AG04450 (cell line): ENCODE measurements around the gene FYN. TPM values are rescaled to one million over a fixed set of nuclear protein-coding genes. Genes with fewer than 3 reads are reported as not detected.

Experiments used
- CTCF ChIA-PET: fragments of 300-600, 350-600 bp; formaldehyde crosslinking; extraction: SDS; loops from one replicate; lab custom pipeline; 2022; ENCODE audit warnings: antibody characterized with exemption, inconsistent platforms; lab: Charles Lee
- POLR2A ChIA-PET: fragments of 350-600 bp; formaldehyde crosslinking; extraction: SDS; loops from one replicate; lab custom pipeline; 2021; ENCODE audit warnings: antibody characterized with exemption, inconsistent platforms; lab: Yijun Ruan, JAX
- DNase-seq: peaks from one replicate; pipeline ENCODE4 v3.0.0-alpha.2; 2011; ENCODE audit warnings: low read depth, low spot score
- H3K27ac ChIP-seq: one replicate; pipeline ENCODE4 v1.5.1; 2012; ENCODE audit warnings: low read depth, low read length, control low read depth
- H3K27me3 ChIP-seq: one replicate; pipeline ENCODE4 v1.6.0; 2012; ENCODE audit warnings: low read length; ENCODE audit not compliant: control insufficient read depth, insufficient read depth
- H3K4me3 ChIP-seq: 2 replicates; pipeline ENCODE4 v1.5.1; 2011; ENCODE audit warnings: mild to moderate bottlenecking, low read depth, low read length, control low read depth
- H3K9me3 ChIP-seq: 2 replicates; pipeline ENCODE4 v1.5.1; 2012; ENCODE audit warnings: low read length; ENCODE audit not compliant: control insufficient read depth, insufficient read depth
- polyA plus RNA-seq: library from polyadenylated mRNA; depleted of rRNA; stranded (reverse); fragments of >200 nt; gene quantifications from 2 replicates; pipeline ENCODE4 v1.2.3, GENCODE V29; 2011
- TF ChIP-seq, protein P1 (sequence below): IDR thresholded peaks from 2 replicates; pipeline ENCODE4 v1.5.1; 2011; ENCODE audit warnings: low read depth, low read length, control low read depth, inconsistent platforms

Gene FYN
- polyA plus RNA-seq, 1 experiment, result 29.0 TPM

DNA sequence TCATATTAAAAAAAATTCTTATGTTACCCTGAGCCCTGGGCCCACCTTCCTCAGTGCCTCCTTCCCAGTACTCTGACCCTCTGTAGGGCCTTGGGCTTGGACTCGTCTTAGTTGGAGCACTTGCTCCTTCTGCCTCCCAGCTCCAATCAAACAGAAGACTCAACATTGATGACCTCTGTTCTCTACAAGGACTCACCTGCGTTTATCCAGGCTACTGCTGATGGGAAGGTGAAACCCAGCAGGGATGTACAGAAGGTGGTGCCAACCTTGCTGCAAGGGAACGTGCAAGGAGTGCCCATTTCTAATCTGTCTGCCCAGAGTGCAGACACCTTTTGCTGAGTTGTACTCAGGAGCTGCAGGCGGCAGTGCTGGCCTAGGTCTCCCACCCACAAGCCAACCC lies 38.9 kb downstream of the FYN start:
- Histone ChIP-seq H3K27ac (no peak overlapping the region), H3K9me3 (no peaks in the 10 kb centered on the region), H3K4me3 (no peak overlapping the region), H3K27me3 (no peaks in the 10 kb centered on the region)
- TF ChIP-seq, protein P1, sequence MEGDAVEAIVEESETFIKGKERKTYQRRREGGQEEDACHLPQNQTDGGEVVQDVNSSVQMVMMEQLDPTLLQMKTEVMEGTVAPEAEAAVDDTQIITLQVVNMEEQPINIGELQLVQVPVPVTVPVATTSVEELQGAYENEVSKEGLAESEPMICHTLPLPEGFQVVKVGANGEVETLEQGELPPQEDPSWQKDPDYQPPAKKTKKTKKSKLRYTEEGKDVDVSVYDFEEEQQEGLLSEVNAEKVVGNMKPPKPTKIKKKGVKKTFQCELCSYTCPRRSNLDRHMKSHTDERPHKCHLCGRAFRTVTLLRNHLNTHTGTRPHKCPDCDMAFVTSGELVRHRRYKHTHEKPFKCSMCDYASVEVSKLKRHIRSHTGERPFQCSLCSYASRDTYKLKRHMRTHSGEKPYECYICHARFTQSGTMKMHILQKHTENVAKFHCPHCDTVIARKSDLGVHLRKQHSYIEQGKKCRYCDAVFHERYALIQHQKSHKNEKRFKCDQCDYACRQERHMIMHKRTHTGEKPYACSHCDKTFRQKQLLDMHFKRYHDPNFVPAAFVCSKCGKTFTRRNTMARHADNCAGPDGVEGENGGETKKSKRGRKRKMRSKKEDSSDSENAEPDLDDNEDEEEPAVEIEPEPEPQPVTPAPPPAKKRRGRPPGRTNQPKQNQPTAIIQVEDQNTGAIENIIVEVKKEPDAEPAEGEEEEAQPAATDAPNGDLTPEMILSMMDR, result no peak
- no peak for DNase-seq
- CTCF ChIA-PET, result no interaction called here
- POLR2A ChIA-PET, result no interaction called here

DNA sequence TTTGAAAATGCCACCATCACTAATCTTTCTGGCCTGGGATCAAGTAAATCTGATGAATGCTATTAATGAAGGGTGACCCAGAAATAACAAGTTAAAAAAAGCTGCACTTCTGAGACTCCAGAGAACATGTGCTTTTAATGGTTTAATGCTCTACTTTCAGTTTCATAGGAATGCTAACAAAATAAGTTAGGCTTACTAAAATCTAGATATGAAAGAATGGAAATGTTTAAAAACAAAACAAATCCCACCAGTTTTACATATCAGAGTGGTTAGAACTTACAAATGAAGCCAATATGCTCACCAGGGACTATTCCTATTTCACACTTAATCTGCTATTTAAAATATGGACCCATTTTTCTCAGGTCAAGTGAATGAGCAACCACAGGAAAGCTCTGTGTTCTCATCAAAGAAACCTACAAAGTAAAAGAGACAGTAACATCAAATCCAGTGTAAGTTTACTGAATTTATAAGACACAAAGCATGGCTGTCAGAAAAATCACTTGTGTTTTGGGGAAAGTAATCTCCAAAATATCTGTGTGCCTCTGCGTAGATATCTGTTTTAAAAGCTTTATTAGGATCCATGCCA lies 40.3 kb downstream of the FYN start:
- DNase-seq, result no peak
- CTCF ChIA-PET, result interaction anchor here (0.7 to 0.8 kb wide), 2 partner anchors 9 to 195 kb away, joined by 3 read pairs; no protein-coding TSS in a partner anchor
- no peak overlapping the region for H3K27ac ChIP-seq
- POLR2A ChIA-PET, result no interaction called here
- TF ChIP-seq, protein P1, result no peak
- H3K27me3 ChIP-seq, result no peaks in the 10 kb centered on the region
- no peaks in the 10 kb centered on the region for H3K9me3 ChIP-seq
- no peak overlapping the region for H3K4me3 ChIP-seq

DNA sequence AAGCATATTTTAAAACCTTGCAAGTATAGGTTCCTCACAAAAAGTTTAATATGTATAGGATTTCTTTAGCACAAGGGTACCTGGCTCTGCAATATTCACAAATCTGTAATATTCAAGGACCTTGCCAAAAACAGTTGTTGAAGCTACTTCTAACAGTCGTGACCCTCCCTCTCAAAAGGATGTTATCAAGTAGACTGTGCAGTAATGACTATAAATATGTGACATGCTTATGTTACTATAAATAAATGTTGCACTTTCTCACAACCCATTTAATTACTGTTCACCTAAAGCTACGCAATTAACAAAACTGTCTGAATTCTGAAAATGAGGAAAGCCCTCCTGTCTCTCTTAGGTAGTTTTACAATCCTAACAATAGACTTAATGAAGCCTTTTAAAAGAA lies 41.8 kb downstream of the FYN start:
- TF ChIP-seq, protein P1, result no peak
- POLR2A ChIA-PET, result no interaction called here
- DNase-seq, result no peak
- H3K4me3 ChIP-seq, result no peak overlapping the region
- H3K9me3 ChIP-seq, result no peaks in the 10 kb centered on the region
- CTCF ChIA-PET, result no interaction called here
- no peak overlapping the region for H3K27ac ChIP-seq
- no peaks in the 10 kb centered on the region for H3K27me3 ChIP-seq

DNA sequence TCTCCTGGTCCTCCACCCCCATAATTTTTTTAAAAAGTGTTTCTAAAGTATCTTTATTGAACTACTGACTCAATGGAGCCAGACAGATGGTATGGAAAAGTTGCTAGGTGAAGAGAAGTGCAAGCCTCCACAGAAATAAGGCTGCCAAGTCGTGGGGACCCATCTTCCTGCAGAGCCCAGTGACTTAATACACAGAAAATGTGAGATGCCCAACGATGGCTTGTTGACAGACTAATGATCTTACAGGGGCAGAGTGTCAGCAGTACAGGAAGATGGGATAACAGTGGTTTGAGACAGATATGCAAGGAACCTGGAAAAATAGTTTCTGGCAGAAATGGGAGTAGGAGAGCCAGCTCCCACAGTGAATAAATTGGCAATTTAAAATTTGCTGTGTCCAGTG lies 43.3 kb downstream of the FYN start:
- no peak overlapping the region for H3K27ac ChIP-seq
- H3K27me3 ChIP-seq, result no peaks in the 10 kb centered on the region
- no peaks in the 10 kb centered on the region for H3K9me3 ChIP-seq
- DNase-seq, result no peak
- POLR2A ChIA-PET, result no interaction called here
- CTCF ChIA-PET, result interaction anchor here (0.8 kb wide), 1 partner anchor 25 kb away, joined by 3 read pairs; no protein-coding TSS in a partner anchor
- TF ChIP-seq, protein P1, result no peak
- H3K4me3 ChIP-seq, result no peak overlapping the region

DNA sequence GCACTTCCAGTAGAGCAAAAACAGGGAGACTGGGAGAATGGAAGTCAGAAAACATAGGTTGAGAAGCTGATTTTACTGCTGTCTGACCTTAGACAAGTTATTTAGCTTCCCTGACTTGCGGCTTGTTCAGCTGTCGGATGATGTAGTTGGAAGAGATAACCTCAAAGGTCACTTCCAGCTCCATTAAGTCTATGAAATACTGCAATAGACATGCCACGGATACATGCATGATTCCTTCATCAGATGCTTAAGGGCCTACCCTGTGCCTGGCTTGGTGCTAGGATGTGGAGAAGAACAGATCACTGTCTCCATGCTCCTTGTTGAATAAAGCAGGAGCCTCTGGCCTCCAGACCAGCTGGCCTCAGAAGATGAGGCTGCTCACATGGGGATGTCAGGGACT lies 43.7 kb downstream of the FYN start:
- POLR2A ChIA-PET, result no interaction called here
- Histone ChIP-seq H3K4me3 (no peak overlapping the region), H3K27ac (no peak overlapping the region), H3K9me3 (no peaks in the 10 kb centered on the region), H3K27me3 (no peaks in the 10 kb centered on the region)
- TF ChIP-seq, protein P1, result no peak
- CTCF ChIA-PET, result interaction anchor here (0.8 kb wide), 1 partner anchor 25 kb away, joined by 3 read pairs; no protein-coding TSS in a partner anchor
- no peak for DNase-seq
